Kidney epithelial cell (primary cell): ENCODE measurements around the gene CDX2. TPM values are rescaled to one million over a fixed set of nuclear protein-coding genes. Genes with fewer than 3 reads are reported as not detected.
"Not testable (repeated sequence)": the region's sequence is repeated elsewhere in the genome, so short reads cannot be mapped to it uniquely, and the experiment has no call there.

Source experiments
- DNase-seq: peaks from one replicate; pipeline ENCODE4 v3.0.0-alpha.2; 2010; ENCODE audit warnings: low read depth
- H3K27me3 ChIP-seq: 2 replicates; pipeline ENCODE4 v1.6.0; 2011; ENCODE audit warnings: low read length; ENCODE audit not compliant: control insufficient read depth, insufficient read depth
- H3K36me3 ChIP-seq: 2 replicates; pipeline ENCODE4 v1.5.1; 2011; ENCODE audit warnings: low read length; ENCODE audit not compliant: control insufficient read depth, insufficient read depth
- H3K4me3 ChIP-seq: 2 replicates; pipeline ENCODE4 v1.5.1; 2011; ENCODE audit warnings: low read depth, mild to moderate bottlenecking, control low read depth, low read length
- CTCF ChIP-seq: IDR thresholded peaks from 2 replicates; pipeline ENCODE4 v1.5.1; 2011; ENCODE audit warnings: mild to moderate bottlenecking, moderate library complexity, low read length, control low read depth, inconsistent platforms; ENCODE audit not compliant: insufficient read depth, poor library complexity, severe bottlenecking
- total RNA-seq: library from RNA; depleted of rRNA; stranded (reverse); fragments of >200 nt; gene quantifications from 2 replicates; pipeline ENCODE4 v1.2.3, GENCODE V29; 2015

The CDX2 gene
- total RNA-seq, 1 donor from 2014 or later, result not detected

DNA sequence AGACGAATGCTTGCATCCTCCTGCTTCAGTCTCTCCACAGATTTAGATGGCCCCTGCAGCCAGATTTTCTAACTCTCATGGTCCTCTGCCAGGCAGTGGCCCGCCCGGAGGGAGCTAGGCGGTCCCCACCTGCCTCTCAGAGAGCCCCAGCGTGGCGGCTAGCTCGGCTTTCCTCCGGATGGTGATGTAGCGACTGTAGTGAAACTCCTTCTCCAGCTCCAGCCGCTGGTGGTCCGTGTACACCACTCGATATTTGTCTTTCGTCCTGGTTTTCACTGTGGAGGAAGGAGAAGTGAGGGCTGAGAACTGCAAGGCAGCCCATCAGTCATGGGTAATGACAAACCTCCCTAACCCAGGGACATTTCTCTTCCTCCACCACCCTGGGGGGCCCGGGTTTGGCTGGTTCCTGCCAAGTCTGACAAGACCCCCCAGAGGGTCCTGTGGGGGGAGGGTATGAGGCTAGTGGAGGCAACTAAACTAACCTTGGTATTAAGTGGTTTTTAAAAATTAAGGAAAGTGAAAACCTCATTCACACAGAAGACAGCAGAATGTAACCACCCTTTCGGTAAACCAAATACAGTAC lies 4.3 kb downstream of the CDX2 start:
- H3K4me3 ChIP-seq, result no peak overlapping the region
- TF ChIP-seq CTCF, result no peak
- DNase-seq, result no peak

GRCh38 chr13:27964206-27964605 lies 4.9 kb downstream of the CDX2 start:
- DNase-seq, H3K4me3 ChIP-seq, H3K36me3 ChIP-seq: not testable (repeated sequence)
- peaks cover 91% of the 10 kb centered on the region for H3K27me3 ChIP-seq

More for the DNA sequence above, 4.3 kb downstream of the CDX2 start:
- Histone ChIP-seq H3K36me3 (no peaks in the 10 kb centered on the region), H3K27me3 (peaks cover 93% of the 10 kb centered on the region)

DNA sequence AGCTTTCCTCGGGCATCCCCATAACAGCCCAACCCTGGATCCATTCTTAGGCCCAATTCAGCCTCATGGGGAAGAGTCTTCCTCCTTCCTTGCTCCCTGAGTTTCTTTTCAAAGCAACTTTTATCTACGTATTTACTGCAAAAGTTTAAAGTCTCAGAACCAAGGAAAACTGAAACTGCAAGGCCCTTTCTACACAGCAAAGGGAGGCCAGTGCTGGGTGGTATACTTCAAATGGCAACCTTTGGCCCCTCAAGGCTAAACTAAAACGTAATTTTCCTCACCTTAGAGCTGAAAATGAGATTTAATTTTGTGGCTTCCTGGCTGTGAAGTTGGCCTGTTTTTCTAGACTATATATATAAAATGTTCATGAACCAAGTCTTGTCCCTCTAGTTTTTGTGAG lies 5.6 kb downstream of the CDX2 start:
- no peak for TF ChIP-seq CTCF
- H3K36me3 ChIP-seq, result no peaks in the 10 kb centered on the region
- H3K27me3 ChIP-seq, result peaks cover 89% of the 10 kb centered on the region
- no peak for DNase-seq
- no peak overlapping the region for H3K4me3 ChIP-seq

DNA sequence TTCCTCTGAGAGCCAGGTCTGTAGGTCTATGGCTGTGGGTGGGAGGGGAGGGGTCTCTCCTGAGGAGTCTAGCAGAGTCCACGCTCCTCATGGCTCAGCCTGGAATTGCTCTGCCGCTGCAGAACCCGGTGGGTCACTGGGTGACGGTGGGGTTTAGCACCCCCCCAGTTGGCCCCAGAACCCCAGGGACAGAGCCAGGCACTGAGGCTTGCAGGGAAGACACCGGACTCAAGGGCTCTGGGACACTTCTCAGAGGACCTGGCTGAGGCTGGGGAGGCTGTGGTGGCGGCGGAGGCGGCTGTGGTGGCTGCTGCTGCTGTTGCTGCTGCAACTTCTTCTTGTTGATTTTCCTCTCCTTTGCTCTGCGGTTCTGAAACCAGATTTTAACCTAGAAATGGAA lies 6.1 kb downstream of the CDX2 start:
- Histone ChIP-seq H3K4me3 (no peak overlapping the region), H3K27me3 (peaks cover 84% of the 10 kb centered on the region), H3K36me3 (no peaks in the 10 kb centered on the region)
- no peak for TF ChIP-seq CTCF
- no peak for DNase-seq

DNA sequence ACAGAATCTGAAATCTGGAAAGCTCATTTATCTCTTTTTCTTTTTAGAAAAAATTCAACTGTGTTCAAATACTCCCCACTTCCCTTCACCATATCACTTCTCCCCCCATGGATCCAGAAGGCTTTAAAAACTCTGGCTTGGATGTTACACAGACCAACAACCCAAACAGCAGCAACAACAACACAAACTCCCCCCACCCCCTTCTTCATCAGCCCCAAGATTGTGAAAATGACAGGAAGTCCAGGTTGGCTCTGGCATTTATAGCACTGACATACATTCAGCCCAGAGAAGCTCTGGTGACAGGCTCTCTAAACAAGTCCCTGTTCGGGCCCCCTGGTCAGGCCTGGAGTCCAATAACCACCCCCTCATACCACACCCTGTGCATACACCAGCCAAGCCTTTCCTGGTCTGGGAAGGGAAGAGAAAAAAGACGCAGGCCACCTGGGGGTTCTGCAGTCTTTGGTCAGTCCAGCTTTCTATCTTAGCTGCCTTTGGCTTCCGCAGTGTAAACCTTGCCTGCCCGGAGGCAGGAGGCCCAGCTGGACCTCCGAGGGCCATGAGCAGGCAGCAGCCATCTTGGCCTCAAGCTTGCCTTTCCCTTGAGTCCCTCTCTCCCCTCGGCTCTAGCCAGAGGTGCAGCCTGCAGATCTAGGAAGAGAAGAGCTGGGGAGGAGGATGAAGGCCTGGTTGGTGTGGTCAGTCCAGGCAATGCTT lies 6.8 kb downstream of the CDX2 start:
- Histone ChIP-seq H3K27me3 (peaks cover 80% of the 10 kb centered on the region), H3K4me3 (no peak overlapping the region), H3K36me3 (no peaks in the 10 kb centered on the region)
- no peak for TF ChIP-seq CTCF
- no peak for DNase-seq

GRCh38 chr13:27961227-27962085 lies 7.7 kb downstream of the CDX2 start:
- no peak for DNase-seq
- H3K4me3 ChIP-seq, result no peak overlapping the region

More at GRCh38 chr13:27961227-27962085, 7.7 kb downstream of the CDX2 start:
- Histone ChIP-seq H3K36me3 (no peaks in the 10 kb centered on the region), H3K27me3 (peaks cover 75% of the 10 kb centered on the region)
- no peak for TF ChIP-seq CTCF
